Fibroblast of skin of left biceps (primary cell): ENCODE data around the gene CEP63.

Experiments used
- DNase-seq, 2 experiments: peaks; one replicate each; pipeline ENCODE4 v3.0.0-alpha.2; 2013; ENCODE audit warnings: low read depth in 2 of 2

CEP63 gene

DNA sequence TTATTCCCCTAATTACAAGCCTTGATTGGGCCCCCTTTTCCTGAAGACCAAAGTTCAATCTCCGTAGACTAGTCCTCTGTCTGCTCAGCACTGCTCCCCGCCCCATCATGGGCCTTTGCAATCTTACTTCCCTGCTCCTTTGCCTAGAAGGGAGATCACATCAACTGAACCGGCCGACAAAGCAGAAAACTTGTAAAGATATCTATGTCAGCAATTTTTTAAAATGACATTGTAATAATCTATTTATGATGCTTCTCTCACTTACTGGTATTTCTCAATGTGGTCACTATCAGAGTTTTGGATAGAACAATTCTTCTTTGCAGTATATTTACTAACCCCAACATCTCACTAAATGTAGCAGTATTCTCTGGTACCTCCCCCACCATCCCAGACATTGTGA, 17.3 kb upstream of the CEP63 start:
- DNase-seq: no peak

DNA sequence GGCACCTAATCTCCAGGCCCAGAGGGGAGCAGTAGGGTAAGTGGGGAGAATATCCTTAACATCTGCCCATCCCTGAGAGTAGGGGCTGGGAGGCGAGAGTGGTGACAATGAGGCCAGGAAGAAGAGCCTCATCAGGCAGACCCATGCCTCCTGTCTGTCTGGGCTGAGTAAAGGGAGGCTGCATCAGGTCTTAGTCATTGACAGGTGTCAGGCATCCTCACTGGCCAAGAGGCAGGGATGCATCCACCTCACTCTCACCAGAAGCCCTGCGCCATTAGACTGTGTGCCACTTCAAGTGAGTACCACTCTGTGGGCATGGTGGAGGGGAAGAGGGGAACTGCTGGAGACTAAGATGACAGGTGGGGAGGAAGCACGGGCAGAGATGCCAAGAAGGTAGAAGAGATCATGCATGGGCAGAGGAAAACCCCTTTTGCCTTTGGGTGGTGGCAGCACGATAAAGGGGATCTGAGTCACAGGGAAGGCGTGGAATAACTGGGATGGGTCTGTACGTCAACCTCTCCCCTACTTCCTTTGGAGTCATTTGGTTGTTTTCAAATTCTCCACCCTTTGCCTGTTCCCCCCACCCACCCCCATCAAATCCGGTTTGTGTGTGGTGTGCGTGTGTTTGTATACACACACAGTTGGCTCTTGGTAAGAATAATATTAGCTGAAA, 14.2 kb upstream of the CEP63 start:
- DNase-seq: no peak

- no peak for DNase-seq
Measured at GRCh38 chr3:134472831-134473230, 13.0 kb upstream of the CEP63 start.

GRCh38 chr3:134473868-134474546, 11.8 kb upstream of the CEP63 start:
- DNase-seq: peak; percentile 58 to 66

GRCh38 chr3:134474956-134475355, 10.9 kb upstream of the CEP63 start:
- DNase-seq: no peak

DNA sequence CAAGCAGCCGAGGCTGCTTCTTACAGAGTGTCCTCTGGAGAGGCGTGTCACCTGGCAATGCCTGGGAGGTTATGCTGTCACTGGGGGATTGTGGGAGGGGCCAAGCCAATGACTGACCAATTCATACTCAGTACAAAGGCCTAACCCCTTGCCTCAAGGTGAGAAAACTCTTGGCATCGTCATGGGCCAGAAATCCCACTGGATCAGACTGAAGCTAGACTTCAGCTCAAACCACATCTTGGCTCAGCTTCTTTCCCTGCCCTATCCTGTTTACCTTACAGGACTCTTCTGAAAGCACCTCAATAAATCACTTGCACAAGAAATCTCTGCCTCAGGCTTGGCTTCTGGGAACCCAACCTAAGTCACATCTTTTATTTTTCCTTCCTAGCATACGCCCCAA, 9.6 kb upstream of the CEP63 start:
- no peak for DNase-seq

- DNase-seq: no peak
Measured at GRCh38 chr3:134477002-134477401, 8.9 kb upstream of the CEP63 start.

GRCh38 chr3:134477938-134478337, 7.9 kb upstream of the CEP63 start:
- no peak for DNase-seq

- no peak for DNase-seq
Measured at GRCh38 chr3:134480546-134480945, 5.3 kb upstream of the CEP63 start.

DNA sequence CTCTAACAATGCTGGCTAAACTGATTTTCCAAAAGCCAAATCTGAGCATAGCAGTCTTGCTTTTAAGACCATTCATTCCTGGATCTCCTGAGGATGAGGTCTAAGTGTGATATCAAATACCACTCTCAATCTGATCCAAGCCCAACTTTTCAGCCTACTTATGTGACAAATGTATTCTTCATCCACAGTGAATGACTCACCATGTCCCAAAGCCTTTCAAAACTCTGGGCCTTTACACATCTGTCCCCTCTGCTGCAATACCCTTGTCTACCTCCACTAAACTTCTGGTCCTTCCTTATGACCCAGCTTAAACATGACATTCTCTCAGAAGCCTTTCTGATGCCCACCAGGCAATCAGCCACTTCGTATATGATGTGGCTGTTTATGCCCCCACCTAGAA, 4.7 kb upstream of the CEP63 start:
- DNase-seq: no peak

- DNase-seq: no peak
Measured at GRCh38 chr3:134482622-134483021, 3.2 kb upstream of the CEP63 start.

DNA sequence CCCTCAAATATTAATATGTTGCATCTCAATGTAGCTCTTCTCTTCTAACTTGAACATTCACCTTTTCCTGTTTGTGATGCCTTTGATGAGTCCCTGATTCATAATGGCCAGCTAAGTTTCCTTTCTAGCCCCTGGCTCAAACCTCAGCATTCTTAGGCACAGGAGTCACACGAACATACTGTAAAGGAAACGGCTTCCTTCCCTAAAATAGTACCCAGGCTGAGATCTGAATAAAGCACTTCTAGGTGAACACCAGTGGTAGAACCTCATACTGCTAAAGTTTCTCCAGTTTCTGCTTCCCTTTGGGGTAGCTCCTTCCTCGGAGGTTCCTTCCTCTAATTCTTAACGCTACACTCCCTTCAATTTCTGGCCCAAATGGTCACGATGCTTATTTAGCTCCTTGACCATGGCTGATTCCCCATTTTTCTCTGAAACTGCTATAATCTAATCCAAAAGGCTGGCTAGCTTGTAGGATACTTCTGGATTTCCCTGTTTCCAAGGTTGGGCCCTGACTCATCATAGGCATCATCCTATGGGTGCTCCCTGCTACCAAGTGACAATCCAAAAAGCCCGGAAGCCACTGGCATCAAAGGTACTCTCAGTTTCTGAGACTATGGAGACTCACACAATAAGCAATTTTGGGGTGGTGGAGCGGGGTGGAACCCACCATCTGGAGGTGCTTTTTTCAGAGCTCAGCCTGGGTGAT, 2.5 kb upstream of the CEP63 start:
- DNase-seq: no peak

DNA sequence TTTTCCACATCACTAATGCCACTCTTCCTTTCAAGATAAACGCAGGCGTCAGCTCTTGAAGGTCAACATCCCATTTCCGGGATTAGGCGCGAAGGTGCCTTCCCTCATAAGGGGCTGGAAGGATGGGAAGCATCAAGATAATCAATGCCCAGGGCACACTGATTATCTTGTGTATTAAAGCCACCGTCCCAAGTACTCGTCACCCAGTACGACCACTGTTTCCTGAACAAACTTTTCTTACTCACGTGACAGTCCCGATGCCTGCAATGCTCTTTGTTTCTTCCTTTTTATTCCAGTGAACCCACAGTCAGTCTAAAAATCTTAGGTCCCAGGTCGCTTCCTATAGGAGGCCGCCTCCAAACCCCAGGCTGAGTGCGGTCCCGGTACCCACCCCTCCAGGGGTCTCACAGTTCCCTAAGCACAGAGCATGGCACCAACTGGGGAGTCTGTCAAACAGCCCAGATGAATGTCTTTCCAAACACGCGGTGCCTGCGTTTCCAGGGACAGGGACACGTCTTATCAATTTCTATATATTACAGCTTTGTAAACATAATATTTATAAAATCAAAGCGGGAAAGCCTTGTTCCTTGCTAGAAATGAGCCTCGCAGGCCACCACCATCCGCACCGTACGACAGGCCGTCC, 661 bp upstream of the CEP63 start:
- peak; percentile 80 to 82 for DNase-seq

DNA sequence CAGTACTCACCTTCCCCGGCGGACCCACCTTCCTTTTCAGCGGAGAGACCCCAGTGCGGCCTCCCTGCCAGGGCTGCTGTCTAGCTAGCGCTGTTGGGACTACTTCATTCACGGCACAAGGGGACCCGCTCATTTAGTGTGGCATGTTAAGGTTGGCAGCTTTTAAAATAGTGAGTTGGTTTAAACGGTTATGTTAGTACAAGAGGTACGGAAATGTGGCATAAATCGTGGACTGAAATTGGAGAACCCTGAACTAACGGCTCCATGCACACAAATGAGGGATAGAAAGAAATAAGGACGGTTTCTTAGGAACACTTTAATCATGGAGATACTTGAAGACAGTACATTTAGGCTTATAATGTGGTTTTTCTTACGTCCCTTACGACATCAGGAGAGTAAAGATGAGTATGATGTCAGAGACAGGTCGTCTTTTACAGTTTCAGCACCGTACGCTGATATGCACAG, 752 bp downstream of the CEP63 start:
- DNase-seq: no peak

- no peak for DNase-seq
Measured at GRCh38 chr3:134487406-134487805, 1.5 kb downstream of the CEP63 start.

- DNase-seq: no peak
Measured at GRCh38 chr3:134494495-134494894, 8.6 kb downstream of the CEP63 start.

- no peak for DNase-seq
Measured at GRCh38 chr3:134495980-134496379, 10.1 kb downstream of the CEP63 start.

DNA sequence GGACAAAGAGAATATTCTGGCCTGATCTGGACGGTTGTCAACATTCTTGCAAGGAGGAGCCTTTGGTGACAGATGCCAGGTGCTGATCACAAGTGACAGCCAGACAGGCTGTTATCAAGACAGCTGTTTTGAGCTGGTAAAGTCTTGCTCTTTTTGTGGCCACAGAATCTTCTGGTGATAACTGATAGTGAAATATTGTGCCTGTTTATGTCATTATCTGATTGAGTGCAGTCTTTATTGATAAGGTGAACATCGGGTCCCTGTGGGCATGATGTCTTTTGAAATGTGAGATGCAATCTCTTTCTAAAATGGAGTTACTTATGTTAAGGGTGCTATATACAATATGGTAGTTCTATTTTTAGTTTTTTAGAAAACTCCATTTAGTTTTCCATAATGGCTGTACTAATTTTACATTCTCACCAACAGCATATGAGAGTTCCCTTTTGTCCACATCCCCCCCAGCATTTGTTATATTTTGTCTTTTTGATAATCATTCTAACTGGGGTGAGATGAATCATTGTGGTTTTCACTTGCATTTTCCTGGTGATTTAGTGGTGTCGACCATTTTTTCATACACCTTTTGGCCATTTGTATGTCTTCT, 10.7 kb downstream of the CEP63 start:
- DNase-seq: no peak

DNA sequence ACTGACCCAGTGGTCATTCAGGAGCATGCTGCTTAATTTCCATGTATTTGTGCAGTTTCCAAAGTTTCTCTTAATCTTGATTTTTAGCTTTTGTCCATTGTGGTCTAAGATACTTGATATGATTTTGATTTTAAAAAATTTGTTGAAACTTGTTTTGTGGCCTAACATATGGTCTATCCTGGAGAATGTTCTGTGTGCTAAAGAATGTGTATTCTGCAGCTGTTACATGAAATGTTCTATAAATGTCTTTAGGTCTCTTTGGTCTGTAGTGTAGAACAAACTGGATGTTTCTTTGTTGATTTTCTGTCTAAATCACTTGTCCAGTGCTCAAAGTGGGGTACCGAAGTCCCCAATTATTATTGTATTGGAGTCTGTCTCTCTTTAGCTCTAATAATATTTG, 17.4 kb downstream of the CEP63 start:
- no peak for DNase-seq

GRCh38 chr3:134504132-134504531, 18.3 kb downstream of the CEP63 start:
- no peak for DNase-seq

GRCh38 chr3:134505485-134505884, 19.6 kb downstream of the CEP63 start:
- no peak for DNase-seq

DNA sequence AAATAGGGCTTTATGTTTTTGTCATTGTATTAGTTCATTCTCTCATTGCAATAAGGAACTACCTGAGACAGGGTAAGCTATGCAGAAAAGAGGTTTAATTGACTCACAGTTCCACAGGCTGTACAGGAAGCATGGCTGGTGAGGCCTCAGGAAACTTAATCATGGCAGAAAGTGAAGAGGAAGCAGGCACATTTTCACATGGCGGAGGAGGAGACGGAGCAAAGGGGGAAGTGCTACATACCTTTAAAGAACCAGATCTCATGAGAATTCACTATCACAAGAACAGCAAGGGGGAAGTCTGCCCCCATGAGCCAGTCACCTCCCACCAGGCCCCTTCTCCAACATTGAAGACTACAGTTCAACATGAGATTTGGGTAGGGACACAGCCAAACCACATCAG, 25.6 kb downstream of the CEP63 start:
- no peak for DNase-seq
